IMR-90 (cell line): ENCODE measurements around the gene CLSTN1. TPM values are rescaled to one million over a fixed set of nuclear protein-coding genes. Genes with fewer than 3 reads are reported as not detected.

Source experiments
- ATAC-seq: fragments of 200-7000 bp; cut with Tn5 transposase; 2 replicates; pipeline ENCODE4 v1.9.1; 2020; ENCODE audit warnings: low read depth, mild to moderate bottlenecking, moderate library complexity
- BruUV-seq: library from RNA; stranded (reverse); fragments of 400-500 nt; replicated peaks from 2 replicates; lab custom pipeline; 2021; lab: Mats Ljungman, UMichigan
- CTCF ChIA-PET: fragments of 300-600 bp; formaldehyde crosslinking; extraction: SDS; loops from one replicate; lab custom pipeline; 2021; ENCODE audit warnings: antibody characterized with exemption; lab: Yijun Ruan, JAX
- POLR2A ChIA-PET: fragments of 300-600 bp; sonication (Branson Sonifier 250); formaldehyde crosslinking; loops from one replicate; lab custom pipeline; 2022; ENCODE audit warnings: antibody characterized with exemption; ENCODE audit not compliant: unreplicated experiment; lab: Charles Lee
- DNase-seq: peaks from one replicate; pipeline ENCODE4 v3.0.0; 2013
- H2AFZ ChIP-seq: replicated peaks from 2 replicates; pipeline ENCODE3; 2013; ENCODE audit warnings: low read length, mild to moderate bottlenecking; ENCODE audit not compliant: poor library complexity
- H2AK5ac ChIP-seq: 2 replicates; pipeline ENCODE4 v1.6.1; 2013; ENCODE audit warnings: low read depth, low read length, inconsistent platforms
- H2AK9ac ChIP-seq: replicated peaks from 2 replicates; pipeline ENCODE3; 2013; ENCODE audit warnings: mild to moderate bottlenecking, low read depth, low read length, moderate library complexity; ENCODE audit not compliant: poor library complexity
- H2BK120ac ChIP-seq: 2 replicates; pipeline ENCODE4 v1.6.1; 2013; ENCODE audit warnings: low read depth, low read length, inconsistent platforms
- H2BK15ac ChIP-seq: 3 replicates; pipeline ENCODE4 v1.6.1; 2013; ENCODE audit warnings: low read depth, low read length, inconsistent platforms
- H2BK20ac ChIP-seq: 2 replicates; pipeline ENCODE4 v1.6.1; 2013; ENCODE audit warnings: low read depth, mild to moderate bottlenecking, inconsistent platforms, low read length, moderate library complexity
- H2BK5ac ChIP-seq: 2 replicates; pipeline ENCODE4 v1.6.1; 2013; ENCODE audit warnings: mild to moderate bottlenecking, low read depth, low read length, inconsistent platforms; ENCODE audit not compliant: poor library complexity, severe bottlenecking
- H3K14ac ChIP-seq: replicated peaks from 2 replicates; pipeline ENCODE4 v1.6.1; 2013; ENCODE audit warnings: low read depth, low read length, inconsistent platforms
- H3K18ac ChIP-seq: 2 replicates; pipeline ENCODE4 v1.6.1; 2013; ENCODE audit warnings: low read depth, low read length, control low read depth
- H3K23ac ChIP-seq: 2 replicates; pipeline ENCODE4 v1.6.1; 2013; ENCODE audit warnings: low read depth, low read length, inconsistent platforms
- H3K27ac ChIP-seq: 2 replicates; pipeline ENCODE4 v1.5.1; 2013; ENCODE audit warnings: mild to moderate bottlenecking, control low read depth, low read length; ENCODE audit not compliant: insufficient read depth
- H3K27me3 ChIP-seq: 2 replicates; pipeline ENCODE4 v1.6.1; 2013; ENCODE audit warnings: low read length; ENCODE audit not compliant: control insufficient read depth, insufficient read depth
- H3K36me3 ChIP-seq: 2 replicates; pipeline ENCODE4 v1.6.1; 2013; ENCODE audit warnings: low read length, mixed read lengths; ENCODE audit not compliant: control insufficient read depth, insufficient read depth
- H3K4ac ChIP-seq: 2 replicates; pipeline ENCODE4 v1.6.1; 2013; ENCODE audit warnings: low read depth, low read length, inconsistent platforms
- H3K4me1 ChIP-seq: 2 replicates; pipeline ENCODE4 v1.6.1; 2013; ENCODE audit warnings: low read length, mixed read lengths; ENCODE audit not compliant: control insufficient read depth, insufficient read depth
- H3K4me2 ChIP-seq: 2 replicates; pipeline ENCODE4 v1.6.1; 2013; ENCODE audit warnings: low read depth, mild to moderate bottlenecking, control low read depth, low read length, moderate library complexity
- H3K4me3 ChIP-seq: 2 replicates; pipeline ENCODE4 v1.5.1; 2013; ENCODE audit warnings: low read depth, mild to moderate bottlenecking, control low read depth, low read length, moderate library complexity; ENCODE audit not compliant: insufficient read depth
- H3K56ac ChIP-seq: 2 replicates; pipeline ENCODE4 v1.6.1; 2013; ENCODE audit warnings: low read length, inconsistent platforms; ENCODE audit not compliant: insufficient read depth; ENCODE audit errors: extremely low read depth
- H3K79me1 ChIP-seq, 2 experiments: 2 replicates each; pipeline ENCODE4 v1.6.1; 2013; ENCODE audit warnings: low read length in 2 of 2, inconsistent platforms in 1 of 2, low read depth in 1 of 2
- H3K9ac ChIP-seq: 2 replicates; pipeline ENCODE4 v1.6.1; 2013; ENCODE audit warnings: low read depth, low read length, control low read depth
- H3K9me1 ChIP-seq: 2 replicates; pipeline ENCODE4 v1.6.1; 2013; ENCODE audit warnings: low read length, inconsistent platforms; ENCODE audit not compliant: insufficient read depth
- H3K9me3 ChIP-seq: 2 replicates; pipeline ENCODE4 v1.6.1; 2013; ENCODE audit warnings: low read length; ENCODE audit not compliant: control insufficient read depth, insufficient read depth
- H4K20me1 ChIP-seq: 2 replicates; pipeline ENCODE4 v1.6.1; 2013; ENCODE audit warnings: low read length, inconsistent platforms; ENCODE audit not compliant: insufficient read depth
- H4K5ac ChIP-seq: 2 replicates; pipeline ENCODE4 v1.6.1; 2013; ENCODE audit warnings: mild to moderate bottlenecking, low read depth, low read length, control low read depth
- H4K8ac ChIP-seq, 2 experiments: 2 replicates each; pipeline ENCODE4 v1.6.1; 2013; ENCODE audit warnings: low read depth in 2 of 2, low read length in 2 of 2, control low read depth in 1 of 2, inconsistent platforms in 1 of 2
- H4K91ac ChIP-seq: 2 replicates; pipeline ENCODE4 v1.6.1; 2013; ENCODE audit warnings: low read depth, low read length, inconsistent platforms; ENCODE audit not compliant: insufficient read depth
- BHLHE40 ChIP-seq: fragments of 150-350 bp; IDR thresholded peaks from 2 replicates; pipeline ENCODE4 v1.6.1; 2016; ENCODE audit warnings: mild to moderate bottlenecking, low read depth, low read length
- CHD1 ChIP-seq: IDR thresholded peaks from 2 replicates; pipeline ENCODE4 v1.6.1; 2012; ENCODE audit warnings: low read depth, low read length, improper control_type of control experiment
- FOS ChIP-seq: fragments of 150-350 bp; IDR thresholded peaks from 2 replicates; pipeline ENCODE4 v1.6.1; 2016; ENCODE audit warnings: low read depth, low read length
- MAFK ChIP-seq: IDR thresholded peaks from 2 replicates; pipeline ENCODE4 v1.6.1; 2012; ENCODE audit warnings: low read depth, low read length, improper control_type of control experiment
- MAZ ChIP-seq: IDR thresholded peaks from 2 replicates; pipeline ENCODE4 v1.6.1; 2012; ENCODE audit warnings: low read depth, mild to moderate bottlenecking, low read length, improper control_type of control experiment, moderate library complexity, borderline replicate concordance
- MXI1 ChIP-seq: IDR thresholded peaks from 2 replicates; pipeline ENCODE4 v1.6.1; 2012; ENCODE audit warnings: low read depth, mild to moderate bottlenecking, low read length, moderate library complexity, borderline replicate concordance
- NFE2L2 ChIP-seq: fragments of 150-350 bp; IDR thresholded peaks from 2 replicates; pipeline ENCODE4 v1.6.1; 2016; ENCODE audit warnings: low read depth, mild to moderate bottlenecking, low read length
- POLR2A ChIP-seq: IDR thresholded peaks from 2 replicates; pipeline ENCODE4 v1.6.1; 2012; ENCODE audit warnings: mild to moderate bottlenecking, low read depth, low read length
- RAD21 ChIP-seq: IDR thresholded peaks from 2 replicates; pipeline ENCODE4 v1.6.1; 2012; ENCODE audit warnings: low read length, improper control_type of control experiment
- RCOR1 ChIP-seq: IDR thresholded peaks from 2 replicates; pipeline ENCODE4 v1.6.1; 2012; ENCODE audit warnings: mild to moderate bottlenecking, low read length, improper control_type of control experiment; ENCODE audit not compliant: insufficient replicate concordance
- RFX5 ChIP-seq: IDR thresholded peaks from 2 replicates; pipeline ENCODE4 v1.8.0; 2012; ENCODE audit warnings: low read depth, mild to moderate bottlenecking, low read length, moderate library complexity
- SMC3 ChIP-seq: fragments of 150-350 bp; IDR thresholded peaks from 2 replicates; pipeline ENCODE4 v1.6.1; 2016; ENCODE audit warnings: low read depth, mild to moderate bottlenecking, antibody characterized with exemption, low read length, moderate library complexity
- USF2 ChIP-seq: fragments of 150-350 bp; IDR thresholded peaks from 2 replicates; pipeline ENCODE4 v1.6.1; 2017; ENCODE audit warnings: mild to moderate bottlenecking, antibody characterized with exemption, low read length, low read depth
- WGBS, 2 experiments: methylation state at CpG; one replicate each; pipeline versions ENCODE4 v1.1.5 to v1.1.7; 2013; ENCODE audit warnings: missing lambda C conversion rate in 2 of 2; ENCODE audit not compliant: insufficient read length in 1 of 2; ENCODE audit errors: extremely low coverage in 2 of 2; 5-methylcytosine and 5-hydroxymethylcytosine counted together
- dilution Hi-C: fragments of 300-500 bp; cut with HindIII; formaldehyde crosslinking; loops from one replicate; pipeline ENCODE4 v1.14.3; 2018; ENCODE audit warnings: low sequenced_read_pairs; ENCODE audit not compliant: unreplicated experiment
- in situ Hi-C: fragments of 300-500 bp; cut with MboI; formaldehyde crosslinking; loops from 3 replicates; pipeline ENCODE4 v1.14.3; 2019; ENCODE audit warnings: low sequenced_read_pairs, inconsistent platforms, mixed read lengths
- intact Hi-C: fragments of 100-400 bp; cut with micrococcal nuclease; formaldehyde crosslinking; loops from 2 replicates; pipeline ENCODE4 v1.10.0; 2022
- polyA plus RNA-seq, 3 experiments: library from polyadenylated mRNA; depleted of rRNA; stranded (reverse); fragments of >200 nt; gene quantifications; 2 replicates each; pipeline ENCODE4 v1.2.3, GENCODE V29; 2012; ENCODE audit warnings: low replicate concordance in 1 of 3
- total RNA-seq: library from RNA; depleted of rRNA; stranded (reverse); fragments of >200 nt; gene quantifications from 2 replicates; pipeline ENCODE4 v1.2.3, GENCODE V29; 2012
- TF ChIP-seq, protein P1 (sequence below): conservative IDR thresholded peaks from 2 replicates; pipeline ENCODE4 v1.5.1; 2012; ENCODE audit warnings: mild to moderate bottlenecking, low read depth, low read length, improper control_type of control experiment
- TF ChIP-seq, protein P2 (sequence below): fragments of 150-350 bp; IDR thresholded peaks from 2 replicates; pipeline ENCODE4 v1.6.1; 2016; ENCODE audit warnings: low read depth, mild to moderate bottlenecking, low read length, moderate library complexity, borderline replicate concordance

Gene CLSTN1
- total and polyA plus RNA-seq, 2 of the 4 experiments (the other 2 are of a cell fraction), result 30.1 to 72.2 TPM

DNA sequence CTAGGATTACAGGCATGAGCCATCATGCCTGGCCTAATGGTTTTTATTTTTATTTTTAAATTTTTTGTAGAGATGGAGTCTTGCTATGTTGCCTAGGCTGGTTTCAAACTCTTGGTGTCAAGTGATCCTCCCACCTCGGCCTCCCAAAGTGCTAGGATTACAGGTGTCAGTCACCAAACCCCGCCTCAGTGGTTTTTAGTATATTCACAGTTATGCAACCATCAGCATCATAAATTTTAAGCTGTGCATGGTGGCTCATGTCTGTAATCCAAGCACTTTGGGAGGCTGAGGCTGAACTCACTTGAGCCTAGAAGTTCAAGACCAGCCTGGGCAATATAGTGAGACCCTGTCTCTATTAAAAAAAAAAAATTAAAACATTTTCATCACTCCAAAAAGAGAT lies 143.7 kb downstream of the CLSTN1 start:
- POLR2A ChIA-PET, result interaction anchor here (1.1 kb wide), 1 partner anchor 9 kb away, joined by 3 read pairs; no protein-coding TSS in a partner anchor

More for the DNA sequence above, 143.7 kb downstream of the CLSTN1 start:
- Histone ChIP-seq H3K27me3 (no peaks in the 10 kb centered on the region), H3K4me1 (no peaks in the 10 kb centered on the region), H3K56ac (no peak overlapping the region), H3K9me1 (no peaks in the 10 kb centered on the region), H2AK9ac (no peak overlapping the region), H2BK15ac (no peak overlapping the region), H3K4me3 (no peak overlapping the region), H3K27ac (no peak overlapping the region), H2AK5ac (no peak overlapping the region), H4K8ac (no peak overlapping the region), H3K79me1 (no peaks in the 10 kb centered on the region), H4K5ac (no peak overlapping the region), H3K36me3 (no peaks in the 10 kb centered on the region), H3K23ac (no peak overlapping the region), H2BK20ac (no peak overlapping the region), H3K4me2 (no peak overlapping the region), H4K20me1 (no peaks in the 10 kb centered on the region), H2BK5ac (no peak overlapping the region), H3K9ac (no peak overlapping the region), H2BK120ac (no peak overlapping the region), H3K14ac (no peak overlapping the region), H4K91ac (no peak overlapping the region), H3K18ac (no peak overlapping the region), H3K9me3 (no peaks in the 10 kb centered on the region), H3K4ac (no peak overlapping the region), H2AFZ (no peak overlapping the region)
- no peak for ATAC-seq
- dilution Hi-C loops (no loop called here), intact Hi-C loops (no loop called here), in situ Hi-C loops (no loop called here)
- CTCF ChIA-PET, result no interaction called here
- TF ChIP-seq MXI1, result no peak
- no peak for TF ChIP-seq FOS
- no peak for TF ChIP-seq MAFK
- no peak for TF ChIP-seq POLR2A
- TF ChIP-seq CHD1, result no peak
- TF ChIP-seq RCOR1, result no peak
- no peak for TF ChIP-seq RFX5
- TF ChIP-seq, protein P1, sequence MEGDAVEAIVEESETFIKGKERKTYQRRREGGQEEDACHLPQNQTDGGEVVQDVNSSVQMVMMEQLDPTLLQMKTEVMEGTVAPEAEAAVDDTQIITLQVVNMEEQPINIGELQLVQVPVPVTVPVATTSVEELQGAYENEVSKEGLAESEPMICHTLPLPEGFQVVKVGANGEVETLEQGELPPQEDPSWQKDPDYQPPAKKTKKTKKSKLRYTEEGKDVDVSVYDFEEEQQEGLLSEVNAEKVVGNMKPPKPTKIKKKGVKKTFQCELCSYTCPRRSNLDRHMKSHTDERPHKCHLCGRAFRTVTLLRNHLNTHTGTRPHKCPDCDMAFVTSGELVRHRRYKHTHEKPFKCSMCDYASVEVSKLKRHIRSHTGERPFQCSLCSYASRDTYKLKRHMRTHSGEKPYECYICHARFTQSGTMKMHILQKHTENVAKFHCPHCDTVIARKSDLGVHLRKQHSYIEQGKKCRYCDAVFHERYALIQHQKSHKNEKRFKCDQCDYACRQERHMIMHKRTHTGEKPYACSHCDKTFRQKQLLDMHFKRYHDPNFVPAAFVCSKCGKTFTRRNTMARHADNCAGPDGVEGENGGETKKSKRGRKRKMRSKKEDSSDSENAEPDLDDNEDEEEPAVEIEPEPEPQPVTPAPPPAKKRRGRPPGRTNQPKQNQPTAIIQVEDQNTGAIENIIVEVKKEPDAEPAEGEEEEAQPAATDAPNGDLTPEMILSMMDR, result no peak
- no peak for TF ChIP-seq NFE2L2
- TF ChIP-seq MAZ, result no peak
- no peak for TF ChIP-seq USF2
- no peak for TF ChIP-seq RAD21
- no peak for TF ChIP-seq BHLHE40
- TF ChIP-seq, protein P2, sequence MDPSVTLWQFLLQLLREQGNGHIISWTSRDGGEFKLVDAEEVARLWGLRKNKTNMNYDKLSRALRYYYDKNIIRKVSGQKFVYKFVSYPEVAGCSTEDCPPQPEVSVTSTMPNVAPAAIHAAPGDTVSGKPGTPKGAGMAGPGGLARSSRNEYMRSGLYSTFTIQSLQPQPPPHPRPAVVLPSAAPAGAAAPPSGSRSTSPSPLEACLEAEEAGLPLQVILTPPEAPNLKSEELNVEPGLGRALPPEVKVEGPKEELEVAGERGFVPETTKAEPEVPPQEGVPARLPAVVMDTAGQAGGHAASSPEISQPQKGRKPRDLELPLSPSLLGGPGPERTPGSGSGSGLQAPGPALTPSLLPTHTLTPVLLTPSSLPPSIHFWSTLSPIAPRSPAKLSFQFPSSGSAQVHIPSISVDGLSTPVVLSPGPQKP, result no peak
- no peak for TF ChIP-seq SMC3
- no peak for DNase-seq
- WGBS, 2 experiments, result no CpG with 5 or more reads among the region's 2 CpGs
- BruUV-seq, result no TSS peak
